ENCODE results near the gene AGXT. TPM values are rescaled to one million over a fixed set of nuclear protein-coding genes. Genes with fewer than 3 reads are reported as not detected.
A peak's percentile ranks its signal among the peaks of the same experiment; 100 is the strongest.

Gene AGXT
- total RNA-seq, 1 donor from 2014 or later: not detected

- no peaks in the 10 kb centered on the region for H3K27me3 ChIP-seq
- H3K36me3 ChIP-seq: no peaks in the 10 kb centered on the region
- no peaks in the 10 kb centered on the region for H3K4me1 ChIP-seq
- H3K9me3 ChIP-seq: no peaks in the 10 kb centered on the region
- TF ChIP-seq POLR2A (IDR thresholded peaks at IDR 0.05): no peak
- TF ChIP-seq POLR2AphosphoS5 (IDR thresholded peaks at IDR 0.05; ENCODE audit: insufficient read depth in 1 of 2, low read depth in 1 of 2): no peak
- no peak for TF ChIP-seq CTCF (IDR thresholded peaks at IDR 0.05)
- intact Hi-C loops (cut with DNase I): no loop called here
- no peak overlapping the region for H3K27ac ChIP-seq
- DNase-seq (ENCODE audit: extremely low spot score in 2 of 2): no peak
- H3K4me3 ChIP-seq: no peak overlapping the region
Observed at GRCh38 chr2:240927390-240927781, 58.8 kb downstream of the AGXT start.

GRCh38 chr2:240928476-240929363 lies 60.1 kb downstream of the AGXT start:
- no peak overlapping the region for H3K27ac ChIP-seq
- TF ChIP-seq CTCF (IDR thresholded peaks at IDR 0.05): no peak
- no peak for TF ChIP-seq POLR2A (IDR thresholded peaks at IDR 0.05)
- TF ChIP-seq POLR2AphosphoS5 (IDR thresholded peaks at IDR 0.05; ENCODE audit: insufficient read depth in 1 of 2, low read depth in 1 of 2): no peak
- H3K9me3 ChIP-seq: no peaks in the 10 kb centered on the region
- no peaks in the 10 kb centered on the region for H3K36me3 ChIP-seq
- H3K4me1 ChIP-seq: no peaks in the 10 kb centered on the region
- no peak overlapping the region for H3K4me3 ChIP-seq
- peak in 1 of 2 donors; percentile 72 for DNase-seq (ENCODE audit: extremely low spot score in 2 of 2)
- intact Hi-C loops (cut with DNase I): no loop called here
- H3K27me3 ChIP-seq: no peaks in the 10 kb centered on the region

GRCh38 chr2:240929364-240930095 lies 60.9 kb downstream of the AGXT start:
- no peak overlapping the region for H3K27ac ChIP-seq
- intact Hi-C loops (cut with DNase I): no loop called here
- no peaks in the 10 kb centered on the region for H3K36me3 ChIP-seq
- H3K27me3 ChIP-seq: no peaks in the 10 kb centered on the region
- TF ChIP-seq CTCF (IDR thresholded peaks at IDR 0.05) (no peak), POLR2AphosphoS5 (IDR thresholded peaks at IDR 0.05; ENCODE audit: insufficient read depth in 1 of 2, low read depth in 1 of 2) (no peak), POLR2A (IDR thresholded peaks at IDR 0.05) (no peak)
- no peaks in the 10 kb centered on the region for H3K4me1 ChIP-seq
- H3K9me3 ChIP-seq: no peaks in the 10 kb centered on the region
- DNase-seq (ENCODE audit: extremely low spot score in 2 of 2): peak; percentile 42 to 85
- no peak overlapping the region for H3K4me3 ChIP-seq

Other genes with a start within 250 kb of the AGXT start
- gene GPR35, start 243.3 kb upstream of the AGXT start, total RNA-seq: 3.9 TPM
- not detected for gene AQP12B, start 185.9 kb upstream of the AGXT start, total RNA-seq
- gene AQP12A, start 177.0 kb upstream of the AGXT start, total RNA-seq: not detected
- 6.1 TPM for gene KIF1A, start 48.6 kb upstream of the AGXT start, total RNA-seq
- 21.1 TPM for gene MAB21L4, start 27.3 kb downstream of the AGXT start, total RNA-seq
- gene CROCC2, start 37.5 kb downstream of the AGXT start, total RNA-seq: 0.49 TPM
- 55.5 TPM for gene SNED1, start 129.8 kb downstream of the AGXT start, total RNA-seq
- gene MTERF4, start 233.5 kb downstream of the AGXT start, total RNA-seq: 30.2 TPM

Data from vagina (tissue), 2 donors.